ENCODE measurements around the gene GFI1B.

DNA sequence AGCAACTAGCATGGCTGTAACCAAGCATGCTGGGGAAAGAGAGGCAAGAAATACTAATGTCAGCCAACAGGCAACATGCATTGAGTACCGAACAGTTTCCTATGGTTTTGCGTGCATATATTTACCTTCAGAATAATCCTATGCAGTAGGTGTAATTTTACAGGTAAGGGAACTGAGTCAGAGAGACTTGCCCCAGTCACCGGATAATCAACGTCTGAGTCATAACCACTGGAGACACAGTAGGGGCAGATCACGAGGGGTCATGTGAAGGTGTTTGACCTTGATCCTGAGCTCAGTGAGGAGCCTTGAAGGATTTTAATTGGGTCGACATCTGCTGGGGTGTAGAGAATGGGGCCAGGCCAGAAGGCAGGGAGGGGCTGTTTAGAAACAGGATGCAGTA lies 20.7 kb upstream of the GFI1B start:
- TF ChIP-seq, protein P1, sequence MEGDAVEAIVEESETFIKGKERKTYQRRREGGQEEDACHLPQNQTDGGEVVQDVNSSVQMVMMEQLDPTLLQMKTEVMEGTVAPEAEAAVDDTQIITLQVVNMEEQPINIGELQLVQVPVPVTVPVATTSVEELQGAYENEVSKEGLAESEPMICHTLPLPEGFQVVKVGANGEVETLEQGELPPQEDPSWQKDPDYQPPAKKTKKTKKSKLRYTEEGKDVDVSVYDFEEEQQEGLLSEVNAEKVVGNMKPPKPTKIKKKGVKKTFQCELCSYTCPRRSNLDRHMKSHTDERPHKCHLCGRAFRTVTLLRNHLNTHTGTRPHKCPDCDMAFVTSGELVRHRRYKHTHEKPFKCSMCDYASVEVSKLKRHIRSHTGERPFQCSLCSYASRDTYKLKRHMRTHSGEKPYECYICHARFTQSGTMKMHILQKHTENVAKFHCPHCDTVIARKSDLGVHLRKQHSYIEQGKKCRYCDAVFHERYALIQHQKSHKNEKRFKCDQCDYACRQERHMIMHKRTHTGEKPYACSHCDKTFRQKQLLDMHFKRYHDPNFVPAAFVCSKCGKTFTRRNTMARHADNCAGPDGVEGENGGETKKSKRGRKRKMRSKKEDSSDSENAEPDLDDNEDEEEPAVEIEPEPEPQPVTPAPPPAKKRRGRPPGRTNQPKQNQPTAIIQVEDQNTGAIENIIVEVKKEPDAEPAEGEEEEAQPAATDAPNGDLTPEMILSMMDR (IDR thresholded peaks at IDR 0.05 in 4 of 5, conservative IDR thresholded peaks at IDR 0.05 in 1 of 5): no peak
- TF ChIP-seq POLR2A (IDR thresholded peaks at IDR 0.05): no peak
